GM12878 (cell line): ENCODE data around the gene MGAT4B. TPM values are rescaled to one million over a fixed set of nuclear protein-coding genes. Genes with fewer than 3 reads are reported as not detected.

Source experiments
- BMI1 ChIP-seq: fragments of 450-650 bp; IDR thresholded peaks from 2 replicates; pipeline ENCODE4 v1.6.1; 2016; ENCODE audit warnings: mild to moderate bottlenecking, moderate library complexity, borderline replicate concordance
- CEBPB ChIP-seq, 2 experiments: fragments of 150-350 bp in 1 of 2; IDR thresholded peaks; 2 replicates each; pipeline ENCODE4 v1.6.1; 2012 to 2014; ENCODE audit warnings: low read depth in 2 of 2, low read length in 2 of 2, borderline replicate concordance in 1 of 2, inconsistent platforms in 1 of 2
- IKZF2 ChIP-seq, 2 experiments: fragments of 450-650 bp; IDR thresholded peaks; 2 replicates each; pipeline ENCODE4 v1.6.1; 2017; ENCODE audit warnings: mild to moderate bottlenecking in 2 of 2, moderate library complexity in 2 of 2
- NBN ChIP-seq: fragments of 450-650 bp; IDR thresholded peaks from 2 replicates; pipeline ENCODE4 v1.6.1; 2016
- POLR2AphosphoS2 ChIP-seq: IDR thresholded peaks from 2 replicates; pipeline ENCODE4 v1.6.1; 2011; ENCODE audit warnings: low read depth, mild to moderate bottlenecking, low read length, improper control_type of control experiment, moderate library complexity
- RB1 ChIP-seq: fragments of 450-650 bp; formaldehyde crosslinking; IDR thresholded peaks from 2 replicates; pipeline ENCODE4 v1.6.1; 2017; ENCODE audit warnings: mild to moderate bottlenecking, borderline replicate concordance
- RUNX3 ChIP-seq: IDR thresholded peaks from 2 replicates; pipeline ENCODE4 v1.6.1; 2012; ENCODE audit warnings: low read length, inconsistent platforms
- STAT3 ChIP-seq: IDR thresholded peaks from 2 replicates; pipeline ENCODE4 v1.6.1; 2011; ENCODE audit warnings: low read depth, low read length, improper control_type of control experiment
- TBL1XR1 ChIP-seq: IDR thresholded peaks from 2 replicates; pipeline ENCODE4 v1.6.1; 2012; ENCODE audit warnings: low read depth, low read length, improper control_type of control experiment
- YY1 ChIP-seq: IDR thresholded peaks from 2 replicates; pipeline ENCODE4 v1.6.1; 2011; ENCODE audit warnings: low read depth, mild to moderate bottlenecking, low read length
- polyA plus RNA-seq, 11 experiments: library from polyadenylated mRNA; depleted of rRNA in 4 of 11; unstranded in 6 of 11; stranded (reverse) in 5 of 11; fragments of >200 nt; fragmentation: Nextera tagmentation in 4 of 11; fragmentation: Illumina TruSeq in 1 of 11; extraction: Ambion mirVana in 4 of 11; extraction: Trizol in 1 of 11; gene quantifications; 1 replicate in 1 of 11; 2 replicates in 10 of 11; pipeline versions ENCODE4 v1.2.1 to v1.2.3, GENCODE V29; 2011 to 2016; ENCODE audit warnings: inconsistent platforms in 2 of 11, missing spikeins in 2 of 11, low read depth in 1 of 11
- total RNA-seq, 4 experiments: library from RNA; depleted of rRNA in 3 of 4; stranded (reverse); fragments of >200 nt in 3 of 4; fragmentation: Illumina TruSeq in 1 of 4; extraction: Trizol in 1 of 4; gene quantifications; 2 replicates each; pipeline versions ENCODE4 v1.2.1 to v1.2.3, GENCODE V29; 2013 to 2021
- TF ChIP-seq, protein P1 (sequence below): IDR thresholded peaks from 2 replicates; pipeline ENCODE4 v1.6.1; 2012; ENCODE audit warnings: mild to moderate bottlenecking, low read depth, low read length
- TF ChIP-seq, protein P2 (sequence below): fragments of 450-650 bp; IDR thresholded peaks from 2 replicates; pipeline ENCODE4 v1.6.1; 2017; ENCODE audit warnings: mild to moderate bottlenecking, low read depth, inconsistent platforms; ENCODE audit not compliant: poor library complexity, severe bottlenecking

Gene MGAT4B
- total and polyA plus RNA-seq, 10 of the 15 experiments (the other 5 are each of a cell fraction or from before 2014, with no cell fraction given) = 0.60 to 82.5 (median 34.4) TPM; not detected in 1

DNA sequence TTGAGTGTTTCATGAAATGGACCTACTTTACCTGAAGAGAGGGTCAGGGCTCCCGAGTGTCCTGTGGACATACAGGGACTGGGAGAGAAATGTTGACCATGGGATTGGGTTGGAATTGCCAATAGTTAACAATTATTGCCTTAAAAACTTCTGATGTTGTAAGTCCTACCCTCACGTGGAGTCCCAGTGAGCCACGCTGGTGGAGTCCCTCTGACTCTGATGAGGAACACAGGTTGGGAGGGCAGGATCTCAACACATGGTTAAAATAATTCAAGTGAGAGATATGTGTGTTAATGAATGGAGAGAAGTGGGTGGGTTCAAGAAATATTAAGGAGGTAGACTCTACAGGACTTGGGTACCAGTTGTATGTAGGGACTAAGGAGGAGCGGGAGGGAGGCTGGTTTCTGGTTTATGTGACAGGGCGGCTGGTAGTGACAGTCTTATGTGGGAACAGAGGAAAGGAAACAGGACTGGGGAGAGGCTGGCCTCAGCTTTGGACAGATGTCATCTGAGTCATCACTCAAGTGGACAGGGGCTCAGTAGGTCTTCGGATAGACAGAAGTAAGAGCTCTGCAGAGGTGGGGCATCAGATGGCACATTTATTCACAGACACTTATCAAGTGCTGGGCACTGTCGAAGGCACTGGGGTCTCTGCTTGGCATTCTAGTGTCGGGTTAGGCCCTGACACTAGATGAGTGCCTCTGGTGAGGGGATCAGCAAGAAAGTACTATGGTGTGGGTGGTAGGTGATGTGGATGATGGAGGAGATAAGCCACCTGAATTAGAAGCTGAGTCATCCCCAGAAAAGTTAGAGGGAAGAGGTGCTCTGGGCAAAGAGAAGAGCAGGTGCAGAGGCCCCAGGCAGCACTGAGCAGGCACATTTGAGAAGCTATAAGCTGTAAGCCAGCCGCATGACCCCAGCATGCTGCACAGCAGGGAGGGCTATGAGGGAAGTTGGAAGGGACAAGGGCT is 46.8 kb downstream of the MGAT4B start (continued):
- TF ChIP-seq YY1 (no peak), TBL1XR1 (no peak), BMI1 (no peak), NBN (no peak), STAT3 (no peak), RB1 (no peak), CEBPB (IDR thresholded peaks at IDR 0.05; ENCODE audit: borderline replicate concordance in 1 of 2, low read depth in 2 of 2, low read length in 2 of 2) (no peak), RUNX3 (peak; percentile 31; the same call in 1 of the 2 replicates), IKZF2 (IDR thresholded peaks at IDR 0.05) (0 out of 4 replicates have a peak, but pooled peaks of 1 of the 2 experiments have one; percentile 17), POLR2AphosphoS2 (no peak)
- TF ChIP-seq, protein P1, sequence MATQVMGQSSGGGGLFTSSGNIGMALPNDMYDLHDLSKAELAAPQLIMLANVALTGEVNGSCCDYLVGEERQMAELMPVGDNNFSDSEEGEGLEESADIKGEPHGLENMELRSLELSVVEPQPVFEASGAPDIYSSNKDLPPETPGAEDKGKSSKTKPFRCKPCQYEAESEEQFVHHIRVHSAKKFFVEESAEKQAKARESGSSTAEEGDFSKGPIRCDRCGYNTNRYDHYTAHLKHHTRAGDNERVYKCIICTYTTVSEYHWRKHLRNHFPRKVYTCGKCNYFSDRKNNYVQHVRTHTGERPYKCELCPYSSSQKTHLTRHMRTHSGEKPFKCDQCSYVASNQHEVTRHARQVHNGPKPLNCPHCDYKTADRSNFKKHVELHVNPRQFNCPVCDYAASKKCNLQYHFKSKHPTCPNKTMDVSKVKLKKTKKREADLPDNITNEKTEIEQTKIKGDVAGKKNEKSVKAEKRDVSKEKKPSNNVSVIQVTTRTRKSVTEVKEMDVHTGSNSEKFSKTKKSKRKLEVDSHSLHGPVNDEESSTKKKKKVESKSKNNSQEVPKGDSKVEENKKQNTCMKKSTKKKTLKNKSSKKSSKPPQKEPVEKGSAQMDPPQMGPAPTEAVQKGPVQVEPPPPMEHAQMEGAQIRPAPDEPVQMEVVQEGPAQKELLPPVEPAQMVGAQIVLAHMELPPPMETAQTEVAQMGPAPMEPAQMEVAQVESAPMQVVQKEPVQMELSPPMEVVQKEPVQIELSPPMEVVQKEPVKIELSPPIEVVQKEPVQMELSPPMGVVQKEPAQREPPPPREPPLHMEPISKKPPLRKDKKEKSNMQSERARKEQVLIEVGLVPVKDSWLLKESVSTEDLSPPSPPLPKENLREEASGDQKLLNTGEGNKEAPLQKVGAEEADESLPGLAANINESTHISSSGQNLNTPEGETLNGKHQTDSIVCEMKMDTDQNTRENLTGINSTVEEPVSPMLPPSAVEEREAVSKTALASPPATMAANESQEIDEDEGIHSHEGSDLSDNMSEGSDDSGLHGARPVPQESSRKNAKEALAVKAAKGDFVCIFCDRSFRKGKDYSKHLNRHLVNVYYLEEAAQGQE = no peak
- TF ChIP-seq, protein P2, sequence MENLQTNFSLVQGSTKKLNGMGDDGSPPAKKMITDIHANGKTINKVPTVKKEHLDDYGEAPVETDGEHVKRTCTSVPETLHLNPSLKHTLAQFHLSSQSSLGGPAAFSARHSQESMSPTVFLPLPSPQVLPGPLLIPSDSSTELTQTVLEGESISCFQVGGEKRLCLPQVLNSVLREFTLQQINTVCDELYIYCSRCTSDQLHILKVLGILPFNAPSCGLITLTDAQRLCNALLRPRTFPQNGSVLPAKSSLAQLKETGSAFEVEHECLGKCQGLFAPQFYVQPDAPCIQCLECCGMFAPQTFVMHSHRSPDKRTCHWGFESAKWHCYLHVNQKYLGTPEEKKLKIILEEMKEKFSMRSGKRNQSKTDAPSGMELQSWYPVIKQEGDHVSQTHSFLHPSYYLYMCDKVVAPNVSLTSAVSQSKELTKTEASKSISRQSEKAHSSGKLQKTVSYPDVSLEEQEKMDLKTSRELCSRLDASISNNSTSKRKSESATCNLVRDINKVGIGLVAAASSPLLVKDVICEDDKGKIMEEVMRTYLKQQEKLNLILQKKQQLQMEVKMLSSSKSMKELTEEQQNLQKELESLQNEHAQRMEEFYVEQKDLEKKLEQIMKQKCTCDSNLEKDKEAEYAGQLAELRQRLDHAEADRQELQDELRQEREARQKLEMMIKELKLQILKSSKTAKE = no peak
